GM19395 (cell line): ENCODE measurements around the gene TBC1D10A.

Source experiments
- ATAC-seq: cut with Tn5 transposase; IDR thresholded peaks from one replicate; pipeline ENCODE4 v1.9.1; 2021; ENCODE audit warnings: mild to moderate bottlenecking, moderate library complexity; ENCODE audit not compliant: unreplicated experiment

Gene TBC1D10A

DNA sequence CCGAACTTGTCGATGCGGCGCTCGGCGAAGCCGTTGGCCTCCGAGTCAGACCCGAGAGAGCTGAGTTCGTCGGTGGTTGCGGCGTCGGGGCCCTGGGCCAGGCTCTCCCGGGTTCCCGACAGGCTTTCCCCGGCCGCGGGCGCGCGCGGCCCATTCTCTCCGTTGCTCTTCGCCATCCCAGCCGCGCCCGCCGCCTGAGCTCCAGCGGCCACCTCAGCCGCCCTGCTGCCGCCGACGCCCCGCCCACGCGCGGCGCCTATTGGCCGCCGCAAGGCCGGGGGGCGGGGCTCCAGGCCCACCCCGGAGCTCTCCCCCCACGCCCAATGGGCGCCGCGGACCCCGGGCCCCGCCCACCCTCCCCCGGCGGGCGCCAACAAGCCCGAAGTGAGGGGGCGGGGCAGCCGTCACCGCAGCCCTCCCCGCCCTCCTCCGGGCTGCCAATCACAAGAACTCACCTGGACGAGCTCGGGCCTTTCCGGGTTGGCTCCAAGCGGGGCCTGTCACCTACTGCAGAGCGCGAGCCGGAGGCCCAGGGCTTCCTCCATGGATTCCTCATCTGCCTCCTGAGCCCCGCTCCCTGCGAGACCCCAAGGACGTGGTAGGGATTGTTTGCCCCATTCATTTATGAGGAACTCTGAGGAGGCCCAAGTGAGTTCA lies at the start of gene TBC1D10A:
TSS of gene TBC1D10A (minus strand) at position 236 of the 657 bp plus-strand sequence. CDS start at position 176, 60 bp downstream.
- peak; percentile 80 for ATAC-seq

DNA sequence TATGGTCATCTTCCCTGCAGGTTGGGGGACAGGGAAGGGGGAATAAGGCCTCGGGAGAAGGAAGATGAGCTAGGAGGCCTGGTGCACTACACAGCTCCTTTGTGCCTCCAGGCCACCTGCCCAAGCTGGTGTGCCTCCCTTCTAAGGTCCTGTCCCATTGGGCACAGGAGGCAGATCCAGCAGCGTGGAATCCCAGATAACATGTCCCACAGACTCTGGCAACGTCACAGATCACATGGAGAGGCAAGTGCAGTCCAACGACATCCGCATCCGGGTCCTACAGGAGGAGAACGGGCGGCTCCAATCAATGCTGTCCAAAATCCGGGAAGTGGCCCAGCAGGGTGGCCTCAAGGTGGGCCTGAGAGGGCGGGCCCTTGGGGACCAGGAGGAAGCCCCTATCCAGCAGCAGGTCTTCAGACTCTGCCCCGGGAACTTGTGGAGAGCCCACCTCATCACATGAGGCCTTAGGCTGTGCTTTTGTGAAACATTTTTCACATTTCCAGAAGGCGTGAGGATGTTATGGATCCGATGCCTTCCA lies 48.6 kb upstream of the TBC1D10A start:
- ATAC-seq: no peak

GRCh38 chr22:30373331-30374325 lies 46.9 kb upstream of the TBC1D10A start:
- no peak for ATAC-seq

DNA sequence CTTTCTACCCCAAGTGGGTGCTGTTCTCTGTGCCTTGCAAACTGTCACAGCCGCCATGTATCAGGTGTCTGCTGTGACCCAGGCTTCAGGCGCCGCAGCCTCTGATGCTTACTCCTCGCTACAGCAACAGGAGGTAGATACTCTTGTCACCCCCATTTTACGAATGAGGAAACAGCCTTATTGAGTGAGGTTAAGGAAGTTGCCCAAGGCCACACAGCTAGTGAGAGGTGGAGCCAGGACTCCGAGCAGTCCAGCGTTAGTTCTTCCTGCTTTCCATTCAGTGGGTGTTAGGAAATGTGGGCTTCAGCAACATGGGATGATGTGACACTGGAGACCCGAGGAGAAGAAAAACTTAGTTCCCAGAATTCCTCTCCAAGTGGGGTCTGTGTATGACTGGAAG lies 46.2 kb upstream of the TBC1D10A start:
- ATAC-seq: no peak

- ATAC-seq: no peak
Measured at GRCh38 chr22:30371981-30372380, 45.2 kb upstream of the TBC1D10A start.

DNA sequence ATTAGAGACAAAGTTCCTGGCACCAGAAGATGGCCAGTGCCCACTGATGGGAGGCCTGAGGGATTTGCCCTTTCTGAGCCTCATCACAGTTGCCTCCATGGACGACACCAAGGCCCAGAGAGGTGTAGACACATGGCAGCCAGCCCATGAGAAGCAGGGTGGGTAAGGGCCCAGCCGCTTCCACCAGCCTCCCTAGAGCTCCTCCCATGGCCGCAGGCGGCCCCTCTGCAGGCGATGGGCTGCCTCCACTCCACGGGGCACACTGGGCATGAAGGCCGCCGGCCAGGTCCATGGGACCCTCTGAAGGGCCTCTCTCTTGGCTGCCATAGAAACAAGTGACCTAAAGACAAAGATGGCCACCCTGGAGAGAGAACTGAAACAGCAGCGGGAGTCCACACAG lies 44.6 kb upstream of the TBC1D10A start:
- no peak for ATAC-seq

DNA sequence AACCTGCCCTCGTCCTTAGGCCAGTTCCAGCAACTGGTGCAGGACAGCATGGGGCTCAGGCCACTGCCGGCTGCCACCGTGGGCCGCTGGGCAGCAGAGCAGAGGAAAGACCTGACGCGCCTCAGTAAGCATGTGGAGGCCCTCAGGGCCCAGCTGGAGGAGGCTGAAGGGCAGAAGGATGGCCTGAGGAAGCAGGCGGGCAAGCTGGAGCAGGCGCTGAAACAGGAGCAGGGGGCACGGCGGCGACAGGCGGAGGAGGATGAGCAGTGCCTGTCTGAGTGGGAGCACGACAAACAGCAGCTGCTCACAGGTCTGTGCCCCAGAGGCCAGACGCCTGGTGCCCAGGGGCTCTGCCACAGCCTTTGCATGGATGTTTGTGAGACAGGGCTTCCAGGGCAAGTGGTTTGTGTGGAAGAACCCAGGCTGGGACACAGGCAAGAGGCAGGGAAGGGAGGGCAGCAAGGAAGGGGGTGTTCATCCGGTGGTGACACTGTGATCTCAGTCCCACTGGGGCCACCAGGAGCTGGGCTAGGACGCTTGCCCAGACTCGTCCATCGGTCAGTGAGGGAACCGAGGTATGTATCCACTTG lies 44.0 kb upstream of the TBC1D10A start:
- ATAC-seq: no peak

GRCh38 chr22:30368420-30368819 lies 41.7 kb upstream of the TBC1D10A start:
- ATAC-seq: no peak

- ATAC-seq: no peak
Measured at GRCh38 chr22:30365891-30366290, 39.1 kb upstream of the TBC1D10A start.

DNA sequence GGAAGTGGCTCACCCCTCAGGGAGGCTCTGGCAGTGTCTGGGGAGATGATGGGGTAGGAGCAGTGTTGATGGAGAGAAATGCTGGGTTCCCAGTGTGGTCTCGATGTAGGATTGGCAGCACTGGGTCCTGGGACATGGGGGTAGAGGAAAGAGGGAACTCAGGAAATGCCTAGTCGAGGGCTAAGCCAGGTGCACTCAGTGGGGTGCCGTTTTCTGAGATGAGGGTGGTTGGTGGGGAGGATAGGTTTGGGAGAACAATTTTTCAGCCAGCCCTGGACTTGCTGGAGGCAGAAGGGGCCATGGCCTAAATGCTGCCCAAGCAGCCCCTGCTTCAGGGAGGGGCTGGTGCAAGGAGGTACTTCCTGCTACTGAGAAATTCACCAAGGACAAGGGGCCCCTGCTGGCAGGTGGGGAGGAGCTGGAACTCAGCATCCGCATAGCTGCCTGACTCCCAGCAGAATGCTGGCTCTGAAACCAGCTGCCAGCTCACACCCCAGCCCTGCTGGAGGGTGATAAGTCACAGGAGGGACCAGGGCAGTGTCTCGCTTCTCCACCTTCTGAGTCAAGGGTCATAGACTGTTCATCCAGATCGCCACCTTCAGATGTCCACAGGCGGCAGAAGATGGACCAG lies 36.0 kb upstream of the TBC1D10A start:
- ATAC-seq: no peak

GRCh38 chr22:30361916-30362650 lies 35.3 kb upstream of the TBC1D10A start:
- ATAC-seq: no peak

- ATAC-seq: no peak
Measured at GRCh38 chr22:30358541-30358940, 31.8 kb upstream of the TBC1D10A start.

- no peak for ATAC-seq
Measured at GRCh38 chr22:30357650-30358215, 31.0 kb upstream of the TBC1D10A start.

- ATAC-seq: no peak
Measured at GRCh38 chr22:30357236-30357570, 30.5 kb upstream of the TBC1D10A start.

DNA sequence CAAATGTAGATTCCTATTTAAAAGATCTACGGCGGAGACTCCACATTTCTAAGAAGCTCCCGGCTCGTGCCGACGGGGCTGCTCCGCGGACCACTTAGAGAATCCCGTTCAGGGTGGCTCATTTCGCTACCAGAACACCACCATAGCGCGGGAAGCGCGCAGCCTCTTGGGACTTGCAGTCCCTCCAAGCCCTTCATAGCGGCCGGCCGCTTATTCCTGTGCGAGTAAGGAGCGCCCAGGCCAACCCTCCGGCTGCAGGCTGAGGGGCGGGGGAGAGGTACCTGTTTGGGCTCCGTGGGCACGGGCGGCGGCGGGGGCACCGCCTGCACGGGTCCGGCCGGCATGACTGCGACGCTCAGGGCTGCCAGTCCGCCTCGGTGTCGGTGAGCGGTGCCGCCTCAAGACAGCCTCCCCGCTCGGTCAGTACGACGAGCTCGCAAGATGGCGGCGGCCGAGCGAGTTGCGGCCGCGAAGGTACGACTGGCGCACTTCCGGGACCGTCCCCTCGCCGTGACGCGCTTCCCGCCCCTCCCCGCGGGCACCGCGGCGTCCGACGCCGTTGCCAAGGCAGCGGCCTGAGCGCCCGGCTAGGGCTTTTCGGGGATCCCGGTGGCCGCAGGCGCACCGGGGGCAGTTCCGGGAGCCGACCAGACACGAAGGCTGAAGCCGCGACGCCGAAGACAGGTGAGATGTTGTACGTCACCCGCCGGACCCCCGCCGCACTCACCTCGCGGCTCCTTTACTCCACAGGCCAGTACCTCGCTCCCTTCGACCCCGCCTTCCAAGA lies 29.9 kb upstream of the TBC1D10A start, which contains the start of the genes CCDC157 and SF3A1:
TSS of gene CCDC157 (plus strand) at position 559 of the 787 bp plus-strand sequence. CDS start 8,994 bp downstream, outside the sequence.
TSS of gene SF3A1 (minus strand) at position 446 of the 787 bp plus-strand sequence. CDS start at position 344, 102 bp downstream.
- ATAC-seq: peak; percentile 90

DNA sequence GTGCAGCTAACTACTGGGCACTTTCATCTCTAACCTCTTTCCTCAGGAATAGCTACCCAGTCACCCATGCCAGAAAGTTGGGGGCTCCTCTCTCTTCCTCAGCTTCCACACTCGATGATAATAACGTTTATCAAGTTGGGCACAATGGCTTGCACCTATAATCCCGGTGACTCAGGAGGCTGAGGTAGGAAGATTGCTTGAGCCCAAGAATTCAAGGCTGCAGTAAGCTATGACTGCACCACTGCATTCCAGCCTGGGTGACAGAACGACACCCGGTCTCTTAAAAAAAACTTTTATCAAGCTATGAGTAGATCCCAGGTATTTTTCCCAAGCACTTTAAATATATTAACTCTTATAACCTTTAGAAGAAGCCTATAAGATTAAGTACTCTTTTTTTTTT lies 27.9 kb upstream of the TBC1D10A start:
- no peak for ATAC-seq

- ATAC-seq: no peak
Measured at GRCh38 chr22:30351226-30351625, 24.5 kb upstream of the TBC1D10A start.

DNA sequence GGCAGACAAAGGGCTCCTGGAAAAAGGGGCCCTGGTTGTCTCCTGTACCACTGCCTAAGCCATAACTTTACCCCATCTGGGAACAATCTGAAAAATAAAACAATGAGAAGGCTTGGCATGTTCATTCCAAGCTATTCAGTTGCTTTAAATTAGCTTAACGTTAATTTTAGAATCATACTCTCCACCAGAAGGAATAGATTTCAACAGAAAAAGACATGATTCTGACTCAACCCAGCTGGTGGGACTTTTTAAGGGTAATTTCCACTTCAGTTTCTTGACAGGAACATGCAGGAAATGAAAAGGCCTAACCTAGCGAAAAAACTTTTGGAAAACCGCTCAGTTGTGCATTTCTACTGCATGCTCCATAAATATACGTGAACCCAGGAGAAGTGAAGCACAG lies 22.1 kb upstream of the TBC1D10A start:
- ATAC-seq: no peak

DNA sequence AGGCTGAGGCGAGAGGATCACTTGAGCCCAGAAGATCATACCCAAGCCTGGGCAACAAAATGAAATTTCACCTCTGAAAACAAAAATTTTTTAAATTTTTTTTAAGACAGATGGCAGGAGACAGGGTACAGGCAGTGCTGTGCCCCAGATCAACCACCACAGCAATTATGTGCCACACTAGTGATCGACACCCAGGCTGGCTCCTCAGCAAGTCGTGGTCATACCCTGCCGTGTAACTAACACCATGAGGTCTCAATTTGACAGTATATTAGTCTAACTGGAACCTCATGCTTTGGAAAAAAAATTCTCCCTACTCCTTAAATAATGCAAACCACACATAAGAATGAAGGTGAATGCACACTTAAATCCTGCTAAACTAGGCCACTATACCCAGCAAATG lies 21.7 kb upstream of the TBC1D10A start:
- no peak for ATAC-seq
